PC-9 (cell line): ENCODE results near the gene IL23R. TPM values are rescaled to one million over a fixed set of nuclear protein-coding genes. Genes with fewer than 3 reads are reported as not detected.

ENCODE experiments used
- BruUV-seq: library from RNA; stranded (reverse); fragments of 400-500 nt; replicated peaks from 2 replicates; lab custom pipeline; 2021; lab: Mats Ljungman, UMichigan
- CTCF ChIA-PET: fragments of 300-600 bp; sonication (Branson Sonifier 250); formaldehyde crosslinking; loops from one replicate; lab custom pipeline; 2022; ENCODE audit warnings: antibody characterized with exemption; lab: Charles Lee
- POLR2A ChIA-PET: fragments of 300-600 bp; sonication (Branson Sonifier 250); formaldehyde crosslinking; loops from one replicate; lab custom pipeline; 2022; ENCODE audit warnings: antibody characterized with exemption; ENCODE audit not compliant: unreplicated experiment; lab: Charles Lee
- DNase-seq, 2 experiments: peaks; one replicate each; pipeline versions ENCODE4 v3.0.0 to v3.0.0-alpha.2; 2015 to 2022; ENCODE audit warnings: mixed read lengths in 1 of 2
- H2AFZ ChIP-seq: fragments of 200-600 bp; sonication (generic); 2 replicates; pipeline ENCODE4 v1.8.1; 2017; ENCODE audit warnings: antibody characterized with exemption
- H3F3A ChIP-seq: fragments of 200-600 bp; sonication (generic); 2 replicates; pipeline ENCODE4 v1.8.1; 2017; ENCODE audit warnings: antibody characterized with exemption, mild to moderate bottlenecking, low read depth; ENCODE audit not compliant: insufficient read depth
- H3K27ac ChIP-seq: fragments of 200-600 bp; sonication (generic); 2 replicates; pipeline ENCODE4 v1.6.1; 2016; ENCODE audit warnings: mixed run types
- H3K27me3 ChIP-seq: fragments of 200-600 bp; sonication (generic); 2 replicates; pipeline ENCODE4 v1.6.1; 2016; ENCODE audit warnings: low read depth, mixed run types; ENCODE audit not compliant: insufficient read depth
- H3K36me3 ChIP-seq: fragments of 200-600 bp; sonication (generic); 2 replicates; pipeline ENCODE4 v1.6.1; 2016; ENCODE audit warnings: low read depth, mixed run types
- H3K4me1 ChIP-seq: fragments of 200-600 bp; sonication (generic); replicated peaks from 2 replicates; pipeline ENCODE4 v1.6.1; 2016; ENCODE audit warnings: mixed run types; ENCODE audit not compliant: insufficient read depth
- H3K4me2 ChIP-seq: fragments of 200-600 bp; sonication (generic); 2 replicates; pipeline ENCODE4 v1.6.1; 2017; ENCODE audit warnings: mixed run types
- H3K4me3 ChIP-seq: fragments of 200-600 bp; sonication (generic); 2 replicates; pipeline ENCODE4 v1.6.1; 2016; ENCODE audit warnings: mixed run types
- H3K79me2 ChIP-seq: fragments of 200-600 bp; sonication (generic); 2 replicates; pipeline ENCODE4 v1.6.1; 2017; ENCODE audit warnings: low read depth, mixed run types
- H3K9me2 ChIP-seq: fragments of 200-600 bp; sonication (generic); 2 replicates; pipeline ENCODE4 v1.8.1; 2017; ENCODE audit warnings: mild to moderate bottlenecking; ENCODE audit not compliant: insufficient read depth
- H3K9me3 ChIP-seq: fragments of 200-600 bp; sonication (generic); 2 replicates; pipeline ENCODE4 v1.8.1; 2016; ENCODE audit warnings: low read depth; ENCODE audit not compliant: insufficient read depth
- H4K20me1 ChIP-seq: fragments of 200-600 bp; sonication (generic); 2 replicates; pipeline ENCODE4 v1.8.1; 2017; ENCODE audit not compliant: insufficient read depth
- CTCF ChIP-seq: fragments of 200-600 bp; sonication (generic); conservative IDR thresholded peaks from 2 replicates; pipeline ENCODE4 v1.6.1; 2017; ENCODE audit warnings: mixed run types, antibody characterized with exemption, mild to moderate bottlenecking, moderate library complexity
- EZH2 ChIP-seq: fragments of 200-600 bp; sonication (generic); IDR thresholded peaks from 2 replicates; pipeline ENCODE4 v1.8.0; 2017; ENCODE audit warnings: antibody characterized with exemption, low read depth
- intact Hi-C: fragments of 100-400 bp; cut with micrococcal nuclease; formaldehyde crosslinking; loops from one replicate; pipeline ENCODE4 v1.10.0; 2022; ENCODE audit not compliant: unreplicated experiment
- total RNA-seq: library from RNA; stranded (reverse); gene quantifications from 2 replicates; pipeline ENCODE4 v1.2.3, GENCODE V29; 2021

IL23R gene
- total RNA-seq, 1 experiment from 2014 or later = not detected

- Histone ChIP-seq H3K9me2 (no peaks in the 10 kb centered on the region), H3F3A (no peaks in the 10 kb centered on the region), H3K79me2 (no peaks in the 10 kb centered on the region), H2AFZ (no peak overlapping the region), H3K27ac (no peak overlapping the region), H4K20me1 (no peaks in the 10 kb centered on the region), H3K4me1 (no peaks in the 10 kb centered on the region), H3K4me2 (no peak overlapping the region), H3K36me3 (no peaks in the 10 kb centered on the region), H3K4me3 (no peak overlapping the region), H3K9me3 (no peaks in the 10 kb centered on the region), H3K27me3 (no peaks in the 10 kb centered on the region)
- CTCF ChIA-PET = interaction anchor here (0.6 kb wide), 1 partner anchor 22 kb away, joined by 3 read pairs; no protein-coding TSS in a partner anchor
- no peak for TF ChIP-seq EZH2
- no peak for TF ChIP-seq CTCF
- POLR2A ChIA-PET = no interaction called here
- DNase-seq = no peak
- intact Hi-C loops = no loop called here
- BruUV-seq = no TSS peak
These were observed 24.7 kb downstream of the IL23R start for GRCh38 chr1:67190942-67191341.

- CTCF ChIA-PET = interaction anchor here (0.6 kb wide), 1 partner anchor 21 kb away, joined by 3 read pairs; no protein-coding TSS in a partner anchor
These were observed 25.6 kb downstream of the IL23R start for GRCh38 chr1:67191668-67192520.

DNA sequence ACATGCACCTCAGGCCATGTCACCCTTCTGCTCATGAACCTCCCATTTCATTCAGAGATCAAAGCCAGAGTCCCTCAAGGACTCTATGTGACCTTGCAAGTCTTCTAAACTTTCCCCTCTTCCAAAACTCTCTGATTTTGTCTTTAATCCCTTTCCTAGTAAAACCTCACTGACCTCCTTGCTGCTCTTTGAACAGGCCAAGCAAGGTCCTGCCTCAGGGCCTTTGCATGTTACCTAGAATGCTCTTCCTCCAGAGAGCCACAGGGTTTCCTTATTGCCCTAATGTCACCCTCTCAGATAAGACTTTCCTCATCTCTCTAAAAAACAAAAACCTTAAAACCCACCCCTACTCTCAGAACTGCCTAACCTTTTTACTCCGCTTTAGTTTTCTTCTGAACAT is 26.6 kb downstream of the IL23R start:
- no TSS peak for BruUV-seq

More at GRCh38 chr1:67191668-67192520, 25.6 kb downstream of the IL23R start:
- no peaks in the 10 kb centered on the region for H3K4me1 ChIP-seq
- no peak for DNase-seq
- no peak overlapping the region for H3K4me3 ChIP-seq
- POLR2A ChIA-PET = no interaction called here
- H3K79me2 ChIP-seq = no peaks in the 10 kb centered on the region
- H2AFZ ChIP-seq = no peak overlapping the region; the same call in 1 of the 2 replicates
- TF ChIP-seq CTCF (no peak), EZH2 (no peak)
- intact Hi-C loops = no loop called here
- no peaks in the 10 kb centered on the region for H3K9me2 ChIP-seq
- no peaks in the 10 kb centered on the region for H4K20me1 ChIP-seq
- H3F3A ChIP-seq = no peaks in the 10 kb centered on the region
- no peaks in the 10 kb centered on the region for H3K9me3 ChIP-seq
- no TSS peak for BruUV-seq
- no peak overlapping the region for H3K4me2 ChIP-seq
- H3K27me3 ChIP-seq = no peaks in the 10 kb centered on the region
- H3K27ac ChIP-seq = no peak overlapping the region
- H3K36me3 ChIP-seq = no peaks in the 10 kb centered on the region

More for the DNA sequence above, 26.6 kb downstream of the IL23R start:
- H3K9me3 ChIP-seq = no peaks in the 10 kb centered on the region
- H3K4me2 ChIP-seq = no peak overlapping the region
- no peak for TF ChIP-seq EZH2
- TF ChIP-seq CTCF = no peak
- no peaks in the 10 kb centered on the region for H3K36me3 ChIP-seq
- no peaks in the 10 kb centered on the region for H3K4me1 ChIP-seq
- ChIA-PET CTCF (no interaction called here), POLR2A (no interaction called here)
- no peaks in the 10 kb centered on the region for H3K79me2 ChIP-seq
- intact Hi-C loops = no loop called here
- no peak overlapping the region for H3K27ac ChIP-seq
- no peaks in the 10 kb centered on the region for H3K9me2 ChIP-seq
- no peaks in the 10 kb centered on the region for H3K27me3 ChIP-seq
- H3F3A ChIP-seq = no peaks in the 10 kb centered on the region
- H3K4me3 ChIP-seq = no peak overlapping the region
- H4K20me1 ChIP-seq = no peaks in the 10 kb centered on the region
- no peak for DNase-seq
- H2AFZ ChIP-seq = no peak overlapping the region
